HG02938 (cell line): ENCODE results near the gene TMEM242.

Experiments
- ATAC-seq: cut with Tn5 transposase; IDR thresholded peaks from one replicate; pipeline ENCODE4 v1.9.1; 2021; ENCODE audit warnings: mild to moderate bottlenecking, moderate library complexity; ENCODE audit not compliant: unreplicated experiment

Gene TMEM242

DNA sequence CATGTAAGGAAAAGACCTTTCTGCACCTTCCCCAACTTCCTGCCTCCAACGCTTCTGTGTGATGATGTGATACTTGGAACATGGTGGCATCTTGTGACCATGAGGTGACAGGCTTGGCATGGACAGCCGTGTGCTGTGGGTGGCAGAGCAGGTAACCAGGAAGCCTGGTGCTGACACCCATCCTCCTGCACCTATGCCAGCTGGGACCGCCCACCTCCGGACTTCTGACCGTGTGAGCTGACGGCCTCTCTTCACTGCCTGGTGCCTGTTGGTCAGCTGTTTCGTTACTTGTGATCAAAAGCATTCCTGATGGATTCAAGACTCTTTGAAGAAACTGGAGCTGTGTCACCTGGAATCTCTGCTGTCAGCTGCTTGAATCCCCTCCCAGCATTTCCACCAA is 70.3 kb downstream of the TMEM242 start:
- no peak for ATAC-seq

GRCh38 chr6:157251586-157252247 is 71.6 kb downstream of the TMEM242 start:
- ATAC-seq = no peak

- no peak for ATAC-seq
Measured at GRCh38 chr6:157249826-157250225, 73.5 kb downstream of the TMEM242 start.

- no peak for ATAC-seq
Measured at GRCh38 chr6:157248264-157248663, 75.1 kb downstream of the TMEM242 start.

GRCh38 chr6:157246771-157247484 is 76.4 kb downstream of the TMEM242 start:
- no peak for ATAC-seq

GRCh38 chr6:157246048-157246630 is 77.2 kb downstream of the TMEM242 start:
- ATAC-seq = no peak

GRCh38 chr6:157245436-157245835 is 77.9 kb downstream of the TMEM242 start:
- no peak for ATAC-seq

DNA sequence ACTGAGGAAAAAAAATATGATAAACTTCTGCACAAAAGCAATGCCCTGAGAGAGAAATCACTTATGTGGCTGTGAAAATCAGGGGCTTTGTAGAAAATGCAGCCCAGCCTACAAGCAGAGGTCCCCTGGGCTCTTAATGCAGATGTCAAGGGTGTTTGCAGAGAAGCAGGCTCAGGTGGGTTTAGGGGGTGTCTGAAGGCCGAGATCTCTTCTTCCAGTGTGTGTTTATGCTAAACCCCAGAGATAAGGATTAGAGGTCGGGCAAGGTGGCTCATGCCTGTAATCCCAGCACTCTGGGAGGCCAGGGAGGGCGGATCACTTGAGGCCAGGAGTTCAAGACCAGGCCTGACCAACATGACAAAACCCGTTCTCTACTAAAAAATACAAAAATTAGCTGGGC is 78.5 kb downstream of the TMEM242 start:
- ATAC-seq = no peak

DNA sequence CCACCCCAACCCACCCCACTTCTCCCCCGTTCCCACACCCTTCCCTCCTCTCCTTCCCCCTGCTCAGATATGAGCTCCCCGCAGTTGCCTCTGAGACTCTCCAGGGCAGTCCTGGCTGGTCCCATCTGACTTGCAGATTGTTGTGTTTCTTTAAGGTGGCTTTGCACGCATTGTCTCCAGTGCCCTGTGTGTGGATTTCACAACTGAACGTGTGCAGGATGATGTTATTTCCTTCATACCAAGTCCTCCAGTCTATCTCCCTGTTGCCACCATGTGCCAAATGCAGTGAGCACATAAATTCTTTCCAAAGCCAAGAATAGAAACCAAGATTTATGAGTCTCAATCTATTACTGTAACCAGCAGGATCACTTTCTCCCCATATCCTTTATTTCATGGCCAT is 79.1 kb downstream of the TMEM242 start:
- ATAC-seq = no peak

GRCh38 chr6:157242791-157243190 is 80.5 kb downstream of the TMEM242 start:
- ATAC-seq = no peak

DNA sequence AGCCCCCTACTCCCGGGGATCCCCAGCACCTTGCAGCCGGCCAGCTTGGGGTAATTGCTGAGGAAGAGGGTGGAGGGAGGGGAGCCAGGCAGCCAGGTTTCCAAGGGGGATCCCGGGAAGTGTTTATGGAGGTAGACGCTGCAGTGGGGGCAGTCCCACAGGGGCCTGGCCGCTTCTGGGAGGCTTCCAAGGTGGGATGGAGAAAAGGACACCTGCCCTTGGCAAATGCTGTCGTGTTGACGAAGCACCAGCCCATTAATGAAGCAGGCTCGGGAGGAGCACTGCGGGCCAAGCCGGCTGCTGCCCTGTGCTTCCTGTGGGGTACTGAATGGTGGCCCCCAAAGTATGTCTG is 82.4 kb downstream of the TMEM242 start:
- ATAC-seq = no peak

- ATAC-seq = no peak
Measured at GRCh38 chr6:157240059-157240959, 83.0 kb downstream of the TMEM242 start.

GRCh38 chr6:157239671-157240058 is 83.7 kb downstream of the TMEM242 start:
- no peak for ATAC-seq
